Measurements from ENCODE around the gene PIGA. TPM values are rescaled to one million over a fixed set of nuclear protein-coding genes. Genes with fewer than 3 reads are reported as not detected.

Gene PIGA
- total RNA-seq: 10 to 100 TPM; 21.5 to 25.0 TPM

DNA sequence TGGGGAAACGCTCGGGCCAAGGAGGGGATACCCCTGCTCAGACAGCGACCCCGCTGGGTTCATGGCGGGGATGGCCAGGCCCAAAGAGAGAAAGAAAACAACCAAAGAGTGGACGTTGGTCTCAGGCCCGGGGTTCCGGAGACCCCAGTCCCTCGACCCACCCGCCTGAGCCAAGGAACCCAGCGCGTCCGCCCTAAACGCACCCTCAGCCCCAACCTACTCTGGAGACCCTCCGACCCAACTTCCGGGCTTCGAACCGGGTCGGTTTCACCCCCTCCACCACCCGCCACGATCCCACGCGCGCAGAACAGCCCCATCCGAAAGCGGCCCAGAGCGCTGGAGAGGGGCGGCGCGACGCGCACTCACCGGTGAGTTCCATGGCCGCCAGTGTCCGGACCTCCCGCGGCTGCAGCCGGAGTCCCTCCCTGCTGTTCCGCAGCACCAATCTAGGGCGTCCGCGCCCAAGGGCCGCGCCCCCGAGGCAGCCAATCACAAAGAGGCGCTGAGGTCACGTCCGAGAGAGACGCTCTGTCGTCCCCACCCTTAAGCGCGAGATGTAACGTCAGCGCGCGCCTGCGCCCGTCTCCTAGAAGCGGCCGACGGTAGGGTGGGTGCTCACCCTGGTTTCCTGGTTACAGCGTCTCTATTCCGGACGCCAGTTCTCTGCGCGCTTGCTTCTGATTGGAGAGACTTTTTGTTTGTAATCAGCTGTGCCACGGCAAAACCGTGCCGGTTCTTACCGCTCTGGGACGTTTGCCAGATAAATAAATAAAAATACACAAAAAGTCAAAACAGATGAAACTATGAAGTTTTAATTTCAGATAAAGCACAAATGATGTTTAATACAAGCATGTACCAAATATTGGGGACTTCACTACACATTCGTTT lies at the start of gene PIGA:
Gene PIGA (minus strand): TSS at position 389 of the 888 bp plus-strand sequence. CDS start 3,593 bp downstream, outside the sequence.
- DNase-seq (peak; percentile 96), ATAC-seq (peak; percentile 97)
- Mint-ChIP-seq H3K4me3 (peak within 1 kb of the TSS; percentile 86), H3K9me3 (ENCODE audit: low read depth) (no peaks in the 10 kb centered on the region), H3K27ac (peak within 1 kb of the TSS; percentile 97), H3K36me3 (peaks cover 9% of the 10 kb centered on the region), H3K27me3 (peaks cover 6% of the 10 kb centered on the region), H3K4me1 (peaks cover 20% of the 10 kb centered on the region)
- CTCF ChIA-PET: interaction anchor here (1.2 to 1.8 kb wide), 2 partner anchors 35 to 456 kb away, joined by 3 to 4 read pairs; no protein-coding TSS in a partner anchor

DNA sequence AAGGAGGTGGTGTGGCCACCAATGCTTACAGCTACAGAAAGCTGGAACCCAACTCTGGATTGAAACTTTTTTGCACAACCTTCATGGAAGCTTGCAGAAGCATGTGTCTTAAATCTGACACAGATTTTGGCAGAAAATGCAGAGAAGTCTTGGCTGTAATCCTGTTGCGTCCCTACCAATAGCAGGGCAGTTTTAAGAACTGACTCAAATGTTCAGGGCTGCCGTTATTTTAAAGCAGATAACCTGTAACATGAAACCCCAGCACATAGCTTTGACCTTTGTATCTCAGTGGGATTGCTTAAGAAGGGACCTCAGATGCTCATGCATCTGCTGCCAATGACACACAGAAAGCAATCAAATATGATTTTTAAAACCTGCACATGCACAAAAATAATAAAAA lies 49.0 kb upstream of the PIGA start, which contains the start of gene VEGFD:
Gene VEGFD (minus strand): TSS at position 110 of the 400 bp plus-strand sequence. CDS start 467 bp downstream, outside the sequence.
- H3K27ac Mint-ChIP-seq: no peak within 1 kb of the TSS
- no peaks in the 10 kb centered on the region for H3K4me1 Mint-ChIP-seq
- H3K27me3 Mint-ChIP-seq: peaks cover 4% of the 10 kb centered on the region
- H3K36me3 Mint-ChIP-seq: no peaks in the 10 kb centered on the region
- ATAC-seq (no peak), DNase-seq (no peak)
- CTCF ChIA-PET: no interaction called here
- H3K9me3 Mint-ChIP-seq (ENCODE audit: low read depth): no peaks in the 10 kb centered on the region
- H3K4me3 Mint-ChIP-seq: no peak within 1 kb of the TSS

DNA sequence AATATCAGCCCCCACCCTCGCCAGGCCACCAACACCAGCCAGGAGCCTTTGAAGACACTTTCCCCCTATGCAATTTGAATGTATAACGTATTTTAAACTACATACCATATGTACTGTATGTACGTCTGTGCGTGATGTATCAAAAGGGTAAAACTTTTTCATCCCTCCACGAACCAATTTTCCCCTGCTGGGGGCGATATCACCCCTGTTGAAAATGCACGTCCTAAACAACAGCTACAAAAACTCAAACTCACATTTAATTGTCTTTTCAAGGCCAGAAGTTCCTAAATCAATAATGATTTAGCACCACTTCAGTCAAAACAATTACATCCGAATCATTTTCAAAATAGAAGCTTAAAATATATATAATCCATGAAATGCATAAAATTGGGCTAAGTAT lies 47.5 kb upstream of the PIGA start:
- no peaks in the 10 kb centered on the region for H3K9me3 Mint-ChIP-seq (ENCODE audit: low read depth)
- H3K27me3 Mint-ChIP-seq: peaks cover 4% of the 10 kb centered on the region
- ATAC-seq (no peak), DNase-seq (no peak)
- CTCF ChIA-PET: interaction anchor here (1.6 kb wide), 1 partner anchor 33 kb away, joined by 3 read pairs; no protein-coding TSS in a partner anchor
- H3K4me3 Mint-ChIP-seq: no peak overlapping the region
- no peaks in the 10 kb centered on the region for H3K4me1 Mint-ChIP-seq
- no peaks in the 10 kb centered on the region for H3K36me3 Mint-ChIP-seq
- H3K27ac Mint-ChIP-seq: no peak overlapping the region

- Mint-ChIP-seq H3K4me1 (no peaks in the 10 kb centered on the region), H3K4me3 (no peak overlapping the region), H3K27ac (no peak overlapping the region), H3K36me3 (no peaks in the 10 kb centered on the region), H3K27me3 (peaks cover 2% of the 10 kb centered on the region), H3K9me3 (ENCODE audit: low read depth) (no peaks in the 10 kb centered on the region)
- CTCF ChIA-PET: no interaction called here
- DNase-seq (no peak), ATAC-seq (no peak)
Observed at GRCh38 chrX:15376956-15377355, 41.6 kb upstream of the PIGA start.

GRCh38 chrX:15373976-15374375 lies 38.7 kb upstream of the PIGA start:
- DNase-seq (no peak), ATAC-seq (no peak)
- Mint-ChIP-seq H3K4me1 (no peaks in the 10 kb centered on the region), H3K4me3 (no peak overlapping the region), H3K9me3 (ENCODE audit: low read depth) (no peaks in the 10 kb centered on the region), H3K36me3 (no peaks in the 10 kb centered on the region), H3K27ac (no peak overlapping the region), H3K27me3 (peaks cover 2% of the 10 kb centered on the region)
- CTCF ChIA-PET: no interaction called here

GRCh38 chrX:15366506-15367352 lies 31.4 kb upstream of the PIGA start:
- CTCF ChIA-PET: interaction anchor here (1.7 kb wide), 1 partner anchor 17 kb away, joined by 4 read pairs; no protein-coding TSS in a partner anchor
- Mint-ChIP-seq H3K4me1 (no peaks in the 10 kb centered on the region), H3K9me3 (ENCODE audit: low read depth) (no peaks in the 10 kb centered on the region), H3K27ac (no peak overlapping the region), H3K4me3 (no peak overlapping the region), H3K27me3 (peaks cover 12% of the 10 kb centered on the region), H3K36me3 (no peaks in the 10 kb centered on the region)
- DNase-seq (no peak), ATAC-seq (no peak)

DNA sequence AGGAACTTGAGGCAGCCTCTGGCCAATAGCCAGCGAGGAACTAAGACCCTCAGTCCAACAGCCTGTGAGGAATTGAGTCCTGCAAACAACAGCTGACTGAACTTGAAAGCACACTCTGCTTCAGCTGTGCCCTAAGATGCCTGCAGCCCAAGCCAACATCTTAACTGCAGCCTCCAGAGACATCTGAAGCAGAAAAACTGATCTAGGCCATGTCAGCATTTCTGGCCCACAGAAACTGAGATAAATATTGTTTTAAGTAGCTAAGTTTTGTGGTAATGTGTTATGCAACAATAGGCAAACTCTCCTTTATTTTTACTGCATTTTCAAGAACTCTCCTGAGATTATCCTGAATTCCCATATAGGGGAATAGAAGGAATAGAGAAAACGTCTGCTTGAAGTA lies 24.4 kb upstream of the PIGA start:
- H3K36me3 Mint-ChIP-seq: no peaks in the 10 kb centered on the region
- DNase-seq (no peak), ATAC-seq (no peak)
- H3K4me3 Mint-ChIP-seq: no peak overlapping the region
- CTCF ChIA-PET: no interaction called here
- peaks cover 11% of the 10 kb centered on the region for H3K27me3 Mint-ChIP-seq
- no peaks in the 10 kb centered on the region for H3K4me1 Mint-ChIP-seq
- no peak overlapping the region for H3K27ac Mint-ChIP-seq
- no peaks in the 10 kb centered on the region for H3K9me3 Mint-ChIP-seq (ENCODE audit: low read depth)

DNA sequence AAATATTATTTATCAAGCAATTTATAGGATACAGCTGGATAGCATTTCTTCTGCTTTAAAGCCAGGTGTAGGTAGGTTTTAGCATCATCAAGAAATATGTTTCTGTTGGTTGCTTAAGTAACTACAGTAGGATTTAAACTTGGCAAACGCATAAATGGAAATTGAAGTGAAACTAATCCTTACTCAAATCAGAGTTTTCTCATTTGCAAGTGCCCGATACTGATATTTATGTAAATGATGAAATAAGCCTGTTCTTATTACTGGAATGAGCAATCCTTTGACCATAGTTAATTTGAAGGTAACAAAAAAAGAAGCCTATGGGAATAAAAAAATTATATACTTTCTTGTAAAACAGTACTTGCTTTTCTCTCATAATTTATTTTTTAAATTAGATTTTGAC lies 23.2 kb upstream of the PIGA start:
- Mint-ChIP-seq H3K9me3 (ENCODE audit: low read depth) (no peaks in the 10 kb centered on the region), H3K36me3 (no peaks in the 10 kb centered on the region), H3K27me3 (peaks cover 8% of the 10 kb centered on the region), H3K4me3 (no peak overlapping the region), H3K27ac (no peak overlapping the region), H3K4me1 (no peaks in the 10 kb centered on the region)
- ATAC-seq: no peak
- no peak for DNase-seq
- CTCF ChIA-PET: interaction anchor here (0.9 kb wide), 1 partner anchor 9 kb away, joined by 5 read pairs; no protein-coding TSS in a partner anchor

DNA sequence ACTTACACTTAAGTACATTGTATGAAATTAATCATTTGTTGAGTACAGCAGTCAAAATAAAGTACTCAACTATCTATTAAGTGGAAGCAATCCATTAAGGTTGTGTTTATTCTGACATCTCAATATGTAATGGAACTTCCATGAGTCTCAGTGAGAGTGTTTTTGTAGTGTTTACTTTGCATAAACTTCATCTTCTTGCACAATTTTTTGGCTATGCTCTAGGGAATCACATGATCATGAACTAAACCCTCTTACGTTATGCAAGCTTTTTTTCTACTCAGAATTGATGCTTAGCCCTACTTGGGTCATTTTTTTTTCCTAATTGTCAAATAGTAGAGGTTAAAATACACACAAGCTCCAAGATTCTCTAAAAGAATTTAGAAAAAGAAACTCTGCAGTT lies 21.1 kb upstream of the PIGA start:
- CTCF ChIA-PET: no interaction called here
- H3K9me3 Mint-ChIP-seq (ENCODE audit: low read depth): no peaks in the 10 kb centered on the region
- H3K4me3 Mint-ChIP-seq: no peak overlapping the region
- no peaks in the 10 kb centered on the region for H3K36me3 Mint-ChIP-seq
- no peaks in the 10 kb centered on the region for H3K4me1 Mint-ChIP-seq
- peaks cover 8% of the 10 kb centered on the region for H3K27me3 Mint-ChIP-seq
- DNase-seq: no peak
- H3K27ac Mint-ChIP-seq: no peak overlapping the region
- ATAC-seq: no peak

DNA sequence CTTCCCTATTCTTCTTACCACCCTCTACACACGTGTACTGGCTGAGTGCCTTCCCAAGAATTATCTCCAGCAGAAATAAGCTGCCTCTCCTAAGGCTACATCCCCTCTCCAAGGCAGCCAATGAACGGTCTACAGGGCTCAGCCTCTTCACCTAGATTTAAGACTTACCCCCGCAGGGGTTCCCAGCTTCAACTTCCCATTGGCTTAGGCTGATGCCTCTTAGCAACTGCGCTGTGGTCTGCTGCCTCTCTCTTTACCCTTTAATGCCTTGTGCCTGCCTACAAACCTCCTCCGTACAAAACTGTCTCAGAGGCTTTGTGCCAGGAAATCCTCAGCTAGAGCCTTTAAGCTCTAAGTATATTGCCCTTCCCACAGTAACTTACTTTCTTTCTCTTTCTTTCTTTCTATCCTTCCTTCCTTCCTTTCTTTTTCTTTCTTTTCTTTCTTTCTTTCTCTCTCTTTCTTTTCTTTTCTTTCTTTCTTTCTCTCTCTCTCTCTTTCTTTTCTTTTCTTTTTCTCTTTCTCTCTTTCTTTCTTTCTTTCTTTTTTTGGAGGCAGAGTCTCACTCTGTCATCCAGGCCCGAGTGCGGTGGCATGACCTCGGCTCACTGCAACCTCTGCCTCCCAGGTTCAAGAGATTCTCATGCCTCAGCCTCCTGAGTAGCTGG lies 15.1 kb upstream of the PIGA start:
- ATAC-seq: no peak
- Mint-ChIP-seq H3K36me3 (no peaks in the 10 kb centered on the region), H3K27me3 (peaks cover 5% of the 10 kb centered on the region), H3K27ac (no peak overlapping the region), H3K9me3 (ENCODE audit: low read depth) (no peaks in the 10 kb centered on the region), H3K4me1 (no peaks in the 10 kb centered on the region), H3K4me3 (no peak overlapping the region)
- DNase-seq: no peak
- CTCF ChIA-PET: interaction anchor here (1.1 to 1.6 kb wide), 4 partner anchors 17 to 530 kb away, joined by 3 to 4 read pairs (median 4); partner anchors contain the start of gene PIR

GRCh38 chrX:15349046-15349445 lies 13.7 kb upstream of the PIGA start:
- peaks cover 6% of the 10 kb centered on the region for H3K27me3 Mint-ChIP-seq
- peak; percentile 39 for DNase-seq
- H3K9me3 Mint-ChIP-seq (ENCODE audit: low read depth): no peaks in the 10 kb centered on the region
- H3K4me1 Mint-ChIP-seq: no peaks in the 10 kb centered on the region
- H3K4me3 Mint-ChIP-seq: no peak overlapping the region
- no peaks in the 10 kb centered on the region for H3K36me3 Mint-ChIP-seq
- no peak overlapping the region for H3K27ac Mint-ChIP-seq
- ATAC-seq: no peak
- CTCF ChIA-PET: interaction anchor here (0.8 to 1.6 kb wide), 6 partner anchors 10 to 180 kb away, joined by 3 to 5 read pairs (median 3); partner anchors contain the start of gene PIR

DNA sequence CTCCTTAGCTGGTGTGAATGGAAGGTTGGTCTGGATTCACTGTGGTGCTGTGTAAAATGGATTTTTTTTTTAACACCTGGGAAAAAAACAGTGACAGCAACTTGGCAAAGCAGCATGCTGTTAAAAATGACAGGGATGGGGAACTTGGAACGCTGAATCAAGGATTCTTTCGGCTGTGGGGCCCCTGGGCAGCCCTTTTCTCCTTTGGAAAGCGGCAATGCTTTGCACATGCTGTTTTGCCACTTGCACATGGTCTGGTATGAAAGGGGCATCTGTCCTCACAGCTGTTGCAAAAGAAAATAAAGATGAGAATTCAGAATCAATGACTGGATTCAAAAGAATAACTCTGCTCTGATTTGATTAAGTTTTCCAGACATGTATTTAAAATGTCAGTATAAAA lies 10.7 kb upstream of the PIGA start:
- Mint-ChIP-seq H3K9me3 (ENCODE audit: low read depth) (no peaks in the 10 kb centered on the region), H3K4me1 (no peaks in the 10 kb centered on the region), H3K4me3 (no peak overlapping the region), H3K27ac (no peak overlapping the region), H3K27me3 (peaks cover 20% of the 10 kb centered on the region), H3K36me3 (no peaks in the 10 kb centered on the region)
- DNase-seq (no peak), ATAC-seq (no peak)
- CTCF ChIA-PET: interaction anchor here (1.2 kb wide), 1 partner anchor 122 kb away, joined by 3 read pairs; no protein-coding TSS in a partner anchor

GRCh38 chrX:15344106-15344505 lies 8.8 kb upstream of the PIGA start:
- peaks cover 23% of the 10 kb centered on the region for H3K27me3 Mint-ChIP-seq
- no peak for ATAC-seq
- DNase-seq: no peak
- no peaks in the 10 kb centered on the region for H3K36me3 Mint-ChIP-seq
- H3K4me3 Mint-ChIP-seq: no peak overlapping the region
- CTCF ChIA-PET: no interaction called here
- H3K9me3 Mint-ChIP-seq (ENCODE audit: low read depth): no peaks in the 10 kb centered on the region
- no peak overlapping the region for H3K27ac Mint-ChIP-seq
- no peaks in the 10 kb centered on the region for H3K4me1 Mint-ChIP-seq
